Neuron (in vitro differentiated cells): ENCODE measurements around the gene COL20A1.
A peak's percentile ranks its signal among the peaks of the same experiment; 100 is the strongest.

Experiments used
- H2AFZ ChIP-seq: one replicate; pipeline ENCODE4 v1.6.1; 2013; ENCODE audit warnings: low read depth, mild to moderate bottlenecking, inconsistent platforms, low read length, moderate library complexity
- H3K27me3 ChIP-seq: one replicate; pipeline ENCODE4 v1.6.1; 2013; ENCODE audit warnings: low read length; ENCODE audit not compliant: insufficient read depth
- H3K36me3 ChIP-seq: one replicate; pipeline ENCODE4 v1.6.1; 2013; ENCODE audit warnings: low read length; ENCODE audit not compliant: insufficient read depth
- H3K4me1 ChIP-seq: one replicate; pipeline ENCODE4 v1.6.1; 2013; ENCODE audit warnings: low read length; ENCODE audit not compliant: insufficient read depth
- H3K4me3 ChIP-seq: 2 replicates; pipeline ENCODE4 v1.5.1; 2013; ENCODE audit warnings: mild to moderate bottlenecking, low read length, moderate library complexity
- H3K9me3 ChIP-seq: one replicate; pipeline ENCODE4 v1.6.1; 2013; ENCODE audit warnings: low read length

COL20A1 gene

DNA sequence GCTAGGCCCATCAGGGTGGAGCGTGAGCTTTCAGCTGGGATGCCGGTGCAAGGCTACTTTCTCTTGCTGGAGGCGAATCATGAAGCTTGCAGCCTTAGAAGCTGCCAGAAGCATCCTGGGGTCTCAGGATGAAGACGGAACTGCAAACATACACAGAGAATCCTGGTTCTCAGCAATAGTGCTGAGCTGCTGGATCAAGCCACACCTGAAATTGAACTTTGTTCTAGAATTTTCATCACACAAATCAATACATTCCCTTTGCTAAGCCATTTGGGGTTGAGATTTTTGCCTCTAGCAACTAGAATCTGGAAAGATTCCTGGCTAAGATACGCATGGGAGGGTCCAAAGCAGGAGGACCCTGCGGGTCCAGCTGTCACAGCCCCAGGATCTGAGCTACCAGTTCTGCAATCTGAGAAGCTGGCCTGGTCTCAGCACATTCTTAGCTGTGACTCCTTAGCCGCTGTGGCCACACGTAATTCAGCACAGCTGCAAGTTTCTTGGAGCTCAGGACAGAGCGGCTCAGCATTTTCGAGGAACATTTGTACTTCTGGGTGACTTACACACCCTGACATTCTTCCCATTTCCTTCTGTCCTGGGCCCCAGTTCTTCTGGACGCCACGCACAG is 27.0 kb upstream of the COL20A1 start:
- H3K36me3 ChIP-seq, result no peaks in the 10 kb centered on the region
- H3K4me1 ChIP-seq, result peaks cover 53% of the 10 kb centered on the region
- no peaks in the 10 kb centered on the region for H3K27me3 ChIP-seq
- no peak overlapping the region for H2AFZ ChIP-seq
- no peaks in the 10 kb centered on the region for H3K9me3 ChIP-seq
- no peak overlapping the region for H3K4me3 ChIP-seq

DNA sequence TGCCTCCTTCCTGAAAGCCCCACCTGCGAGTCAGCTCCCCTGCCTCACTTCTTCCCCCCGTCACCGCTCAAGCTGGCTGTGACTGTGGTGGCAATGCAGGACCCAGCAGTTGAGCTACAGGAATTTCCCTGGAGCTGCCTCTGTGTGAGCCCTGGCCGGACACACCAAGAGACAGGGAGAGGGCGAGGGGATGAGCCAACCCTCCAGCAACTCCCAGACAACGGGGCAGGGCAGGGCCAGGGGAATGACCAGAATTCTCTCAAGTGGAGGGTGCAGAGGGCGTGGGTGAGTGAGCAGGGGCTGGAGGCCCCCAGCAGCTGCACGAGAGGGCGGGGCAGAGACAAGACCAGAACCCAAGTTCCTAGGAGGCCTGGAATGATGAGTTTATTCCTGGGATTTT is 25.3 kb upstream of the COL20A1 start:
- Histone ChIP-seq H3K4me1 (peaks cover 44% of the 10 kb centered on the region), H3K36me3 (no peaks in the 10 kb centered on the region), H2AFZ (no peak overlapping the region), H3K4me3 (no peak overlapping the region), H3K27me3 (no peaks in the 10 kb centered on the region), H3K9me3 (no peaks in the 10 kb centered on the region)

- peaks cover 40% of the 10 kb centered on the region for H3K4me1 ChIP-seq
- H2AFZ ChIP-seq, result no peak overlapping the region
- no peak overlapping the region for H3K4me3 ChIP-seq
- no peaks in the 10 kb centered on the region for H3K27me3 ChIP-seq
- no peaks in the 10 kb centered on the region for H3K36me3 ChIP-seq
- no peaks in the 10 kb centered on the region for H3K9me3 ChIP-seq
Measured at GRCh38 chr20:63268256-63268655, 24.7 kb upstream of the COL20A1 start.

DNA sequence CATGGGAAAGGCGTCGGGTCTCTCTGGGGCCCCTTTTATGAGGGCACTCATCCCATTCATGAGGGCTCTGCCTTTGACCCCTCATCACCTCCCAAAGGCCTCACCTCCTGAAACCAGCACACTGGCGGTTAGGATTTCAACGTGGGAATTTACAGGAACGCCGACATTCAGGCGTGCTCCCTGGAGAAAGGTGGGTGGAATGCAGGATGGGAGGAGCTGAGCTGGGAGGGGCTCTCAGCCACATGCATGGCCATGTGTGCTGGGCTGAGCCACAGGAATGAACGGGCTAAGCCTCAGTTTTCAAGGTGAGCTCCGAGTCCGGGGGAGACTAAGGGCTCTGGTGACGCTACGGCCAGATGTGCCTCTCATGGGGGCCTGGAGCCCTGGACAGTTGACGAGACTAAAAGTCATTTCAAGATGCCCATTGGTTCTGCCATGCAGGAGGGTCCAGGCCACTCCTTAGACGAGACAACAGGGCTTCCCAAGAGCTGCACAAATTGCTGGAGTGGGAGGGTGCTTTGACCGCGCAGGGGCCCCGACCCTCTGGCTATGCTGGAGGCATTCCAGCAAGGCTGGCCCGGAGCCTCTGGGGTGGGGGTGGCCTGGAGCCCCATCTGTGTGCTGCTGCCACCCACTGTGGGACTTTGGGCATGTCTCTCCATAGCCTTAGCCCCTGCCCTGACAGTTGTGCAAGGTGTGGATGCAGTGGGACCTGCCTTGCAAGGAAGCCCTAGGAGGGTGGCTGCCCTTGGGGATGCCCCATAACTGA is 24.1 kb upstream of the COL20A1 start:
- H3K4me3 ChIP-seq, result no peak overlapping the region
- H3K9me3 ChIP-seq, result no peaks in the 10 kb centered on the region
- no peaks in the 10 kb centered on the region for H3K27me3 ChIP-seq
- H2AFZ ChIP-seq, result no peak overlapping the region
- peaks cover 45% of the 10 kb centered on the region for H3K4me1 ChIP-seq
- no peaks in the 10 kb centered on the region for H3K36me3 ChIP-seq

DNA sequence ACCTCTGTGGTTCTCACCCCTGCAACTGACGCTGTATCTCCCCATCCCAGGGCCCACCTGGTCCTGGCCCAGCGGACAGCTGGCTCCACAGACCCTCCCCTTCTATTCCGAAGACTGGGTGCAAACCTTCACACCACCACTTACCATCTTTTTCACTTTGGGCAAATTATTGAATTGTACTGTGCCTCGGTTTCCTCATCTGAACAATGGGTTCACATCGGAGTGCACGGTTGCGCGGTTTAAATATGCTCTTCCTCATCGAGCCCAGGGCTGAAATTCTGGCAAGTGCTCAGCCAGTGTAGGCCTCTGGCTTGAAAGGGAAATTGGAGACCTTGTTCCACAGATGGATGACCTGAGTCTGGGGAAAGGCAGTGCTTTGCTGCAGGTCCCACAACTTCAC is 23.3 kb upstream of the COL20A1 start:
- Histone ChIP-seq H3K27me3 (no peaks in the 10 kb centered on the region), H3K9me3 (no peaks in the 10 kb centered on the region), H3K4me3 (no peak overlapping the region), H3K36me3 (no peaks in the 10 kb centered on the region), H2AFZ (no peak overlapping the region), H3K4me1 (peaks cover 39% of the 10 kb centered on the region)

DNA sequence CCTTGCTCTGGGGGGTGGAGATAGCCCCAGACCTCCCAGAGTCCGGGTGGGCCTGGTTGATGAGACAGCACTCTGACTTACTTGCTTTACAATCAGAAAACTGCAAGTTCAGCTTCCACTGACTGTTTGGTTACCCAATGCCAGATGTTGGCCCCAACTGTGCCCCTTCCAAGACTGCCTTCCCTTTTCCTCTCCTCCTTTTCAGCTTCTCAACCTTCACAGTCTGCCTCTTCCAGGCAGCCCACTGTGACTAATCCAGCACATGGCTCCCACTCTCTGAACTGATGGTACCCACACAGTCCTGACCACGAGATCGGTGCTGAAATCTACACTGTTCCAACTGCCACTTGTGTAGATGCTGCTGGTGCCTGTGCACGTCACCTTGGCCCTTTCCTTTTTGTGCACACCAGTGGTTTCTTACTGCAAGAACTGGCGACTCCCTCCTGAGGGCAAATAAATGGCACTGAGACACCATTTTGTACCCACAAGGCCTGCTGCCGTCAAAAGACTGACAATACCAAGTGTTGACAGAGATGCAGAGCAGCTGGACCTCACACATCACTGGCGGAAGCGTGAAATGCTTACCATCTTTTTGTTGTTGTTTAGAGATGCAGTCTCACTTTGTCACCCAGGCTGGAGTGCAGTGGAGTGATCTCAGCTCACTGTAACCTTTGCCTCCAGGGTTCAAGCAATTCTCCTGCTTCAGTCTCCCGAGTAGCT is 22.2 kb upstream of the COL20A1 start:
- H2AFZ ChIP-seq, result no peak overlapping the region
- H3K9me3 ChIP-seq, result no peaks in the 10 kb centered on the region
- H3K36me3 ChIP-seq, result peaks cover under 1% of the 10 kb centered on the region
- peaks cover 33% of the 10 kb centered on the region for H3K4me1 ChIP-seq
- H3K27me3 ChIP-seq, result no peaks in the 10 kb centered on the region
- no peak overlapping the region for H3K4me3 ChIP-seq

DNA sequence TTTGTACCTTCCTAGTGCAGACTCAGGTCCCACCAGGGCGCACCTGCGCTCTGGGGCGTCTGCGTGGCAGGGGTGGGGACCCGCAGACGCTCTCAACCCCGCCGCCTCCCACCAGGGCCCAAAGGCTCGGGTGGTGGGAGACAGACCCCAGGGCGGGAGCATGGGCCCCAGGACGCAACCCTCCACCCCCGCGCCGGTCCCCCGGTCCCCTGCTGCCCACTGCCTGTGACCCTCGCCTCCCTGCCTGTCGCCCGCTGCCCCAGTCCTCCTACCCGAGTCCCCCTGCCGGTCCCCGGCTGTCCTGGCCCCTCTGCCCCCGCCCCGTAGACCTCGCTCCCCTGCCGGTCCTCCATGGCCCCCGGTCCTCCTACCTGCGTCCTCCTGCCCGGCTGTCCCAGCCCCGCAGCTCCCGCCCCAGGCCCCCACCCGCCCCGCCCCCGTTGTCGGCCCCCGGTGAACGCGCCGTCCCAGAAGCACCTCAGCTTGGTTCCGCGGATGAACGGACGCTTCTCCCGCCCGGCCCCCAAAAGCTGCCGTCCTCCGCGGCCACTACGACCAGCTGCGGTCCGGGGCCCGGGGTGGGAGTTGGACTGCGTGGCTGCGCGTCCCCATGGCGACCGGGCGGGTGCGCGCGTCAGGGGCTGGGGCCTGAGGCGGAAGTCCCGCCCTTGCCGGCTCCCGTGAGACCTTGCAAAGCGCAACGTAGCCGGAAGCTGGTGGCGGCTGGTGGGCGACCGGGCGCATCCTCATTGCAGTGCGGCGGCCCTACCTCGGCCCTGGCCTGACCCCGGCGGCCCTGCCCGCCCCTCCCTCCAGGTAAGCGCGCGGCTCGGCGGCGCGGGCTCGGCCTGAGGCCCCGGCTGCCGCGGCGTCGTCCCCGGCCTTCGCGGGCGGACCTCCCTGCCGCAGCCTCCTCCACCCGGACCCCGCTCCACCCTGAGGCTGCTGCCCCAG is 20.6 kb upstream of the COL20A1 start, which contains the start of gene ARFGAP1:
Gene ARFGAP1 (plus strand): TSS at position 709 of the 954 bp plus-strand sequence. CDS start 2,768 bp downstream, outside the sequence.
- Histone ChIP-seq H3K36me3 (peaks cover 14% of the 10 kb centered on the region), H3K27me3 (no peaks in the 10 kb centered on the region), H2AFZ (no peak within 1 kb of the TSS), H3K4me1 (peaks cover 33% of the 10 kb centered on the region), H3K4me3 (peak within 1 kb of the TSS; percentile 94), H3K9me3 (no peaks in the 10 kb centered on the region)

- Histone ChIP-seq H3K4me1 (peaks cover 27% of the 10 kb centered on the region), H2AFZ (no peak overlapping the region), H3K36me3 (peaks cover 22% of the 10 kb centered on the region), H3K9me3 (no peaks in the 10 kb centered on the region), H3K4me3 (peak overlapping the region; percentile 94), H3K27me3 (no peaks in the 10 kb centered on the region)
Measured at GRCh38 chr20:63273059-63273579, 19.9 kb upstream of the COL20A1 start.

DNA sequence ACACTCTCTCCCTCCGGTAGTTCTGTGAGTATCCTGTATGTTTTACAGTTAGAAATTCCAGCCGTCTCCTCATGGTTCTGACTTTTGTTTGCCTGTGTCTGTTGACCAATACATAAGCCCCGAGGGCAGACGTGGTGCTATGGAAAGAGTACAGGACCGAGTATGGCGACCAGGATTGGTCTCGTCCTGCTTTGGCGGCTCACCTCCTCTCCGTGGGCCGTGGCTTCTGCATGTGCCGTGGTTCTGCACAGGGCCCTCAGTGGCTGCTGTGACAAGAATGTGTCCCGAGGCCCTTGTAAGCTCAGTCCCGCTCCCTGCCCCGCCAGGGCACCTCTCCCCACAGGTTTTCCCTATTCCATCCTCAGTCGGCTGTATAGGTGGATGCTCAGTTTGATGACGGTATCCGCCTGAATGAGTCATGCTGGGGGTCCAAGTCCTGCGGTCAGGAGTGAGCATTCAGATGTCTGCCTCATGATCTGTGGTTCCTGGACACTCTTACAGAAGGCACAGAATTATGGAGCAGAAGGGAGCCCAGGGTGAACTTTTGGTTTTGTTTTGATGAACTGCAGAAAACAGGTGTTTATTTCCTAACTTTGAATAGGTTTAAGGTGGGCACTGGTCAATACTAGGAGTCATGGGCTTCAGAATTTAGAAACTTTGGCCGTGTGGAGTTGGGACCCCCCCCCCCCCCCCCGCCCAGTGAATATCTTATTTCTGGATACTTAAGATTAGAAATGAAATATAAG is 19.2 kb upstream of the COL20A1 start:
- Histone ChIP-seq H3K36me3 (peaks cover 28% of the 10 kb centered on the region), H3K9me3 (no peaks in the 10 kb centered on the region), H3K4me3 (peak overlapping the region; percentile 94), H2AFZ (no peak overlapping the region), H3K27me3 (no peaks in the 10 kb centered on the region), H3K4me1 (peaks cover 20% of the 10 kb centered on the region)

DNA sequence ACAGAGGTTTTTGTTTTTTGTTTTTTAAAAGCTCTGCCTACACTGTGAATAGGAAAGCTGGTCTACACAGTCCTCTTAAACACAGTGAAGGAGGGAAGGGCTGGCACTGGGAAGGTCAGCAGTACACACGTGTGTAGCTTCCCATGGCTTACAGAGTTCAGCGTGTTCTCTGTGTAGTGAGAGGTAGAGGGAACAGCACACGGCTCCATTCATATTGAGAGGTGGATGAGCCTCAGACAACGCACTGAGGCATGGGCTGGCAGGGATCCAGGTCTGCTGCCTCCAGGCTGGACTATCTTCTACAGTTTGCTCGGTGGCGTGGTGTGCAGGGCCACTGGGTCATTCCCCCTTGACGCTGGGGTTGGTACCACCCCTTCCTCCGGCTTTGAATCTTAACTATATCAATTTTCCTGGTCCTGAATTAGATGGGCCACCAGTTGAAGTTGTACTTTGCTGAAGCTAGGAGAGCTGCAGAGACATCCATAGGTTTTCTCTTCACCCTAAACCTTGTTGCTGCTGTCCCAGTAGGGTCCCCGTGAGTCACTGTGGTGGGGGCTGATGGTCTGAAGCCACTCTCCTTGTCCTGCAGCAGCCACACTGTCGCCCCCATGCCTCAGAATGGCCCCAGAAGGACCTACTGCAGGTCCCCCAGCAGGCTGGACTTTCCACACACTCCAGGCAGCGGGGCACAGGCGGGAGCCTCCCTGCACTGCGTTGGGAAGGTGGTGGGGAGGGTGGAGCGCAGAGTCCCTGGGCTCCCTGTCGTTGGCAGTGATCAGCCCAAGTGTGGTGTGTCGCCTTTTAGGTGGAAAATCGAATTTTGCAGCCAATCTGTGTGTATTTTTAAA is 18.4 kb upstream of the COL20A1 start:
- H3K9me3 ChIP-seq, result no peaks in the 10 kb centered on the region
- H3K4me3 ChIP-seq, result no peak overlapping the region
- peaks cover 15% of the 10 kb centered on the region for H3K4me1 ChIP-seq
- peaks cover 35% of the 10 kb centered on the region for H3K36me3 ChIP-seq
- H3K27me3 ChIP-seq, result no peaks in the 10 kb centered on the region
- H2AFZ ChIP-seq, result no peak overlapping the region

GRCh38 chr20:63275825-63276224 is 17.2 kb upstream of the COL20A1 start:
- Histone ChIP-seq H3K9me3 (no peaks in the 10 kb centered on the region), H3K27me3 (no peaks in the 10 kb centered on the region), H3K4me3 (no peak overlapping the region), H3K4me1 (peaks cover 15% of the 10 kb centered on the region), H3K36me3 (peaks cover 44% of the 10 kb centered on the region), H2AFZ (no peak overlapping the region)
